Nephron (organoid): ENCODE results near the gene ASH1L.

Source experiments
- H3K27ac Mint-ChIP-seq, 3 experiments: 2 replicates each; pipeline ENCODE4 v1.8.0; 2020; ENCODE audit warnings: mixed read lengths in 3 of 3, mild to moderate bottlenecking in 2 of 3, moderate library complexity in 1 of 3
- H3K27me3 Mint-ChIP-seq: 2 replicates; pipeline ENCODE4 v1.8.0; 2021; ENCODE audit warnings: low read depth, mild to moderate bottlenecking, moderate library complexity, mixed read lengths
- H3K36me3 Mint-ChIP-seq: 2 replicates; pipeline ENCODE4 v1.8.0; 2020; ENCODE audit warnings: low read depth, mixed read lengths
- H3K4me1 Mint-ChIP-seq: 2 replicates; pipeline ENCODE4 v1.8.0; 2020; ENCODE audit warnings: mixed read lengths
- H3K4me3 Mint-ChIP-seq, 3 experiments: 2 replicates each; pipeline ENCODE4 v1.8.0; 2020; ENCODE audit warnings: mild to moderate bottlenecking in 3 of 3, mixed read lengths in 3 of 3, moderate library complexity in 2 of 3
- H3K9me3 Mint-ChIP-seq: 2 replicates; pipeline ENCODE4 v1.8.0; 2020; ENCODE audit warnings: mixed read lengths
- TF ChIP-seq, protein P1 (sequence below), 3 experiments: fragments of 200-600 bp; sonication (generic); IDR thresholded peaks; one replicate each; pipeline ENCODE4 v1.5.0; 2021; ENCODE audit warnings: antibody characterized with exemption in 3 of 3; ENCODE audit not compliant: unreplicated experiment in 3 of 3

Gene ASH1L

DNA sequence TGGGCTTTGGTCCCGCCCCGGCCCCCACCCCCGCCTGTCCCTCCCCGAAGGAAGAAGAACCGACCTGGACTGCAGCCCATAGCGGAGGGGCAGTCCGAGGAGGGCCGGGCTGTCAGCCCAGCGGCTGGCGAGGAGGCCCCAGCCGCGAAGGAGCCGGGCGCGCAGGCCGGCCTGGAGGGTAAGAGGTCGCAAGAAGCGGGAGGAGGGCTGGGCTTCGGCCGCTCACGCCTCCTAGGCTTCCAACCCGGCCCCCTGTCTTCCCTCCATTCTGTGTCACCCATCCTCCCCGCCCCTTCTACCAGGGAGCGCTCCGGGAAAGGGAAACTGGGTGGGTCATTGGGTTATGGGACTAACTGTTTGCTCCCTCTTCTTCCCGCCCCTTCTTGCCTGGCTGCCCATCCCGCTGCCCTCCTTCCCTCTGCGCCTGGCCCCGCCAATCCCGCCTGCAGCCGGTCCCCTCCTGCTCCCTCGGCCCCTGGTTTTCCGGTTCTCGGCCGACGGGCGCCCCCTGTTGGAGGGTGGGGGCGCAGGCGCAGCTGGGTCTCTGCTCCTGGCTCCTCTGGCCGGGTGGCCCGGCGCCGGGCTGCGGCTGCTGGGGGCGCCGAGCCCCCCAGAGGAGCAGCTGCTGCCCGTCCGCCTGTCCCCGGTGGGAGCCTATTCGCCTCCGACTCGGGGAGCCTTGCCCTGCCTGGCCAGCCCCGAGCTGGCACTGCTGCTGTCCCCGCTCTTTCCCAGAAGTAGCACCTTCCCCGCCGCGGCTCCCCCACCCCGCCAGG is 239.5 kb downstream of the ASH1L start:
- H3K4me3 Mint-ChIP-seq: peak overlapping the region; percentile 84 to 94 (median 94)
- H3K36me3 Mint-ChIP-seq: peaks cover 12% of the 10 kb centered on the region
- TF ChIP-seq, protein P1, sequence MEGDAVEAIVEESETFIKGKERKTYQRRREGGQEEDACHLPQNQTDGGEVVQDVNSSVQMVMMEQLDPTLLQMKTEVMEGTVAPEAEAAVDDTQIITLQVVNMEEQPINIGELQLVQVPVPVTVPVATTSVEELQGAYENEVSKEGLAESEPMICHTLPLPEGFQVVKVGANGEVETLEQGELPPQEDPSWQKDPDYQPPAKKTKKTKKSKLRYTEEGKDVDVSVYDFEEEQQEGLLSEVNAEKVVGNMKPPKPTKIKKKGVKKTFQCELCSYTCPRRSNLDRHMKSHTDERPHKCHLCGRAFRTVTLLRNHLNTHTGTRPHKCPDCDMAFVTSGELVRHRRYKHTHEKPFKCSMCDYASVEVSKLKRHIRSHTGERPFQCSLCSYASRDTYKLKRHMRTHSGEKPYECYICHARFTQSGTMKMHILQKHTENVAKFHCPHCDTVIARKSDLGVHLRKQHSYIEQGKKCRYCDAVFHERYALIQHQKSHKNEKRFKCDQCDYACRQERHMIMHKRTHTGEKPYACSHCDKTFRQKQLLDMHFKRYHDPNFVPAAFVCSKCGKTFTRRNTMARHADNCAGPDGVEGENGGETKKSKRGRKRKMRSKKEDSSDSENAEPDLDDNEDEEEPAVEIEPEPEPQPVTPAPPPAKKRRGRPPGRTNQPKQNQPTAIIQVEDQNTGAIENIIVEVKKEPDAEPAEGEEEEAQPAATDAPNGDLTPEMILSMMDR (IDR thresholded peaks at IDR 0.05; ENCODE audit: unreplicated experiment in 3 of 3): peak; percentile 96 to 99 (median 96)
- H3K27ac Mint-ChIP-seq: peak overlapping the region; percentile 56 to 96 (median 93)
- no peaks in the 10 kb centered on the region for H3K27me3 Mint-ChIP-seq
- H3K9me3 Mint-ChIP-seq: no peaks in the 10 kb centered on the region
- peaks cover 35% of the 10 kb centered on the region for H3K4me1 Mint-ChIP-seq

DNA sequence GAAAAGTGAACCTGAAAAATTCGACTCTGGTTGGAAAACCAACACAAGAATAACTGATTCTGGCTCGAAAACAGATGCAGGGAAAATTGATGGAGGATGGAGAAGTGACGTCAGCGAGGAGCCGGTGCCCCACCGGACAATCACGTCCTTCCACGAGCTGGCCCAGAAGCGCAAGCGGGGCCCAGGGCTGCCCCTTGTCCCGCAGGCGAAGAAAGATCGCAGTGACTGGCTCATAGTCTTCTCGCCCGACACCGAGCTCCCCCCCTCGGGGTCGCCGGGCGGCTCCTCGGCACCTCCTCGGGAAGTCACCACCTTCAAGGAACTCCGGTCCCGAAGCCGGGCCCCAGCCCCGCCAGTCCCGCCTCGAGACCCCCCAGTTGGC is 240.0 kb downstream of the ASH1L start:
- Mint-ChIP-seq H3K27ac (peak overlapping the region; percentile 71 to 93 (median 91)), H3K36me3 (peaks cover 12% of the 10 kb centered on the region), H3K4me3 (peak overlapping the region; percentile 92 to 94 (median 92)), H3K9me3 (no peaks in the 10 kb centered on the region), H3K4me1 (peaks cover 35% of the 10 kb centered on the region), H3K27me3 (no peaks in the 10 kb centered on the region)
- TF ChIP-seq, protein P1 (IDR thresholded peaks at IDR 0.05; ENCODE audit: unreplicated experiment in 3 of 3): no peak

GRCh38 chr1:155321639-155322503 is 240.7 kb downstream of the ASH1L start:
- peak overlapping the region; percentile 92 to 94 (median 92) for H3K4me3 Mint-ChIP-seq
- H3K4me1 Mint-ChIP-seq: peaks cover 35% of the 10 kb centered on the region
- no peaks in the 10 kb centered on the region for H3K27me3 Mint-ChIP-seq
- peak overlapping the region; percentile 82 to 93 (median 91) for H3K27ac Mint-ChIP-seq
- TF ChIP-seq, protein P1 (IDR thresholded peaks at IDR 0.05; ENCODE audit: unreplicated experiment in 3 of 3): no peak
- H3K36me3 Mint-ChIP-seq: peaks cover 12% of the 10 kb centered on the region
- no peaks in the 10 kb centered on the region for H3K9me3 Mint-ChIP-seq

GRCh38 chr1:155320661-155321617 is 241.7 kb downstream of the ASH1L start, which contains the start of gene RUSC1:
Gene RUSC1, plus strand, starts transcription at chr1:155320894. Its CDS starts 880 bp downstream, at chr1:155321774.
- peaks cover 12% of the 10 kb centered on the region for H3K36me3 Mint-ChIP-seq
- H3K27me3 Mint-ChIP-seq: no peaks in the 10 kb centered on the region
- TF ChIP-seq, protein P1 (IDR thresholded peaks at IDR 0.05; ENCODE audit: unreplicated experiment in 3 of 3): no peak
- peak within 1 kb of the TSS; percentile 92 to 94 (median 92) for H3K4me3 Mint-ChIP-seq
- peaks cover 31% of the 10 kb centered on the region for H3K4me1 Mint-ChIP-seq
- no peaks in the 10 kb centered on the region for H3K9me3 Mint-ChIP-seq
- H3K27ac Mint-ChIP-seq: peak within 1 kb of the TSS; percentile 74 to 91 (median 82)

GRCh38 chr1:155320252-155320651 is 242.4 kb downstream of the ASH1L start:
- Mint-ChIP-seq H3K27ac (peak overlapping the region; percentile 74 to 82 (median 78)), H3K4me1 (peaks cover 26% of the 10 kb centered on the region), H3K9me3 (no peaks in the 10 kb centered on the region), H3K27me3 (no peaks in the 10 kb centered on the region), H3K36me3 (peaks cover 12% of the 10 kb centered on the region), H3K4me3 (peak overlapping the region; percentile 92 to 94 (median 92))
- TF ChIP-seq, protein P1 (IDR thresholded peaks at IDR 0.05; ENCODE audit: unreplicated experiment in 3 of 3): no peak
